SJSA1 (cell line): ENCODE measurements around the gene GLB1L3. TPM values are rescaled to one million over a fixed set of nuclear protein-coding genes. Genes with fewer than 3 reads are reported as not detected.
A peak's percentile ranks its signal among the peaks of the same experiment; 100 is the strongest.

Experiments
- DNase-seq, 2 experiments: peaks; one replicate each; pipeline ENCODE4 v3.0.0-alpha.2; 2015 to 2020; ENCODE audit warnings: low spot score in 2 of 2, low read depth in 1 of 2
- H3K27ac ChIP-seq: fragments of 250-450 bp; sonication (Bioruptor Pico); 2 replicates; pipeline ENCODE4 v1.5.1; 2020; ENCODE audit warnings: mild to moderate bottlenecking, moderate library complexity
- H3K27me3 ChIP-seq: fragments of 250-450 bp; sonication (Bioruptor Pico); replicated peaks from 2 replicates; pipeline ENCODE4 v1.5.1; 2020; ENCODE audit warnings: mild to moderate bottlenecking, moderate library complexity
- H3K36me3 ChIP-seq: fragments of 250-450 bp; sonication (Bioruptor Pico); 2 replicates; pipeline ENCODE4 v1.5.1; 2020; ENCODE audit warnings: mild to moderate bottlenecking
- H3K4me1 ChIP-seq: fragments of 250-450 bp; sonication (Bioruptor Pico); replicated peaks from 2 replicates; pipeline ENCODE4 v1.6.1; 2021; ENCODE audit warnings: mild to moderate bottlenecking
- H3K4me3 ChIP-seq: fragments of 250-450 bp; sonication (Bioruptor Pico); 2 replicates; pipeline ENCODE4 v1.5.1; 2020; ENCODE audit warnings: mild to moderate bottlenecking
- H3K9me3 ChIP-seq: fragments of 250-450 bp; sonication (Bioruptor Pico); replicated peaks from 2 replicates; pipeline ENCODE4 v1.5.1; 2020; ENCODE audit warnings: mild to moderate bottlenecking
- total RNA-seq: library from RNA; depleted of rRNA; stranded (reverse); fragments of >200 nt; shearing (Covaris generic); gene quantifications from 2 replicates; pipeline ENCODE4 v1.2.3, GENCODE V29; 2014

Gene GLB1L3
- total RNA-seq, 1 experiment from 2014 or later: not detected

GRCh38 chr11:134356656-134357544, 80.7 kb downstream of the GLB1L3 start:
- DNase-seq: no peak
- Histone ChIP-seq H3K27ac (no peak overlapping the region), H3K36me3 (no peaks in the 10 kb centered on the region), H3K9me3 (no peaks in the 10 kb centered on the region), H3K4me3 (no peak overlapping the region), H3K4me1 (no peaks in the 10 kb centered on the region), H3K27me3 (no peaks in the 10 kb centered on the region)

DNA sequence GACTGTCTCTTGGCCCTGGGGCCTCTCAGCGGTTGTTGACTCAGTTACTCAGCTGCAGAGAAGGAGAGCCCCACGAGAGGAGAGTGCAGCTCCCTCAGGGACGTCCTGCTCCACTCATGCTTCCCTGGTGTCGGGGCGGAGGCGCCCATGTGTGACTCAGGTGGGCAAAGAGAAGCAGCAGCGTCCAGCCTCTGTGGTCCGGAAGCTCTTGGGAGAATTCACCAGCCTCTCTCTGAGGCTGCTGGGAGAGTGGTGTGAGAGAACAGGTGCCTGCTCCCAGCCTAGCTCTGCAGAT, 81.3 kb downstream of the GLB1L3 start:
- Histone ChIP-seq H3K36me3 (no peaks in the 10 kb centered on the region), H3K4me3 (no peak overlapping the region), H3K9me3 (no peaks in the 10 kb centered on the region), H3K4me1 (no peaks in the 10 kb centered on the region), H3K27me3 (no peaks in the 10 kb centered on the region), H3K27ac (no peak overlapping the region)
- DNase-seq: no peak

GRCh38 chr11:134358165-134358855, 82.1 kb downstream of the GLB1L3 start:
- Histone ChIP-seq H3K27me3 (no peaks in the 10 kb centered on the region), H3K4me3 (no peak overlapping the region), H3K27ac (no peak overlapping the region), H3K4me1 (no peaks in the 10 kb centered on the region), H3K36me3 (no peaks in the 10 kb centered on the region), H3K9me3 (no peaks in the 10 kb centered on the region)
- no peak for DNase-seq

DNA sequence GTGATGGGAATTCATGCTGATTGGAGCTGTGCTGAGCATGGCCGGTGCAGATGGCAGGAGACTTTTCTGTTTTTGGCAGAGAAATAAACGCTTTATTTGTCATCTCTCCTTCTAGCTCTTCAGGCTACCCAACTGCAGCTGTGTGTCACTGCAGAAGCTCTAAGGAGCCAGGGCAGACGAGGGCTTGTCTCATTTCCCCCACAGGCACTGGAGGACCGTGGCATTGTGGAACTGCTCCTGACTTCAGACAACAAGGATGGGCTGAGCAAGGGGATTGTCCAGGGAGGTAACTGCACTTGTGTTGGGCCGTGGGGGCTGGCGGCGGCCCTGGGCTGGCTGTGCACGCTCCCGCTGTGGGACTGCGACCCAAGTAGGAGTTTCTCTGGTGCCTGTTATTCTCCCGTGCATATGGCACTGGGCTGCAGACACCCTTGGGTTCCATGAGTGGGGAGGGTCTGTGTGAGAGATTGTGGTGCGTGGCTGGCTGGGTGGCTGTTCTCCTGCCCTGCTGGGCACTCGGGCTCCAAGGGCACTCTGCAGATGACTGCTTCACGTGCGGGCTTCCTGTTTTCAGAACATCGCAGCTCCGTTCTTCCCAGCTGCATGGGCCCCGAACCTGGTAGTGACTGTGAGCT, 82.8 kb downstream of the GLB1L3 start:
- H3K27ac ChIP-seq: no peak overlapping the region
- no peaks in the 10 kb centered on the region for H3K27me3 ChIP-seq
- no peak overlapping the region for H3K4me3 ChIP-seq
- no peak for DNase-seq
- H3K4me1 ChIP-seq: no peaks in the 10 kb centered on the region
- no peaks in the 10 kb centered on the region for H3K9me3 ChIP-seq
- H3K36me3 ChIP-seq: no peaks in the 10 kb centered on the region

DNA sequence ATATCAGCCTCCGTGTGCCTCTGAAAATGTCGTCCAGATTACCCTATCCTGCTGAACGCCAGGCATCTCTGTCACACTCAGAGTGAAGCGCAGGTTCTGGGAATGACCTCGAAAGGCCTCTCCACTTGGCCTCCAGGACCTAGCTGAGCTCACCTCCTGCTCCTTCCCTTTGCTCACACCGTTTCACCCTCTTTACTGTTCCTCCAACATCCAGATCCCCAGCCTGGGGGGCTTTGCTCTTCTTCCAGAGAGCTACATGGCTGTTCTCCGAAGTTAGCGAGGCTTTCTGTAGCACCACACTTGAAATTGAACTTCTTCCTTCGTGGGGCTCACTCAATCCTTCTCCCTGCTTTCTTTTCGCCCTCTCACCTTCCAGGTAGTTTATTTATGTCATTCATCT, 83.5 kb downstream of the GLB1L3 start:
- Histone ChIP-seq H3K4me1 (no peaks in the 10 kb centered on the region), H3K36me3 (no peaks in the 10 kb centered on the region), H3K27me3 (no peaks in the 10 kb centered on the region), H3K9me3 (no peaks in the 10 kb centered on the region), H3K4me3 (no peak overlapping the region), H3K27ac (no peak overlapping the region)
- DNase-seq: no peak

GRCh38 chr11:134360050-134360835, 84.1 kb downstream of the GLB1L3 start:
- H3K27me3 ChIP-seq: no peaks in the 10 kb centered on the region
- peak; percentile 20 to 54 for DNase-seq
- no peaks in the 10 kb centered on the region for H3K9me3 ChIP-seq
- no peak overlapping the region for H3K27ac ChIP-seq
- H3K4me1 ChIP-seq: no peaks in the 10 kb centered on the region
- H3K4me3 ChIP-seq: no peak overlapping the region
- no peaks in the 10 kb centered on the region for H3K36me3 ChIP-seq

- no peaks in the 10 kb centered on the region for H3K9me3 ChIP-seq
These were observed 85.5 kb downstream of the GLB1L3 start for GRCh38 chr11:134361661-134362060.

GRCh38 chr11:134362192-134362901, 86.2 kb downstream of the GLB1L3 start:
- H3K36me3 ChIP-seq: no peaks in the 10 kb centered on the region
- no peak for DNase-seq
- H3K4me1 ChIP-seq: no peaks in the 10 kb centered on the region
- no peaks in the 10 kb centered on the region for H3K9me3 ChIP-seq
- no peak overlapping the region for H3K4me3 ChIP-seq
- no peak overlapping the region for H3K27ac ChIP-seq
- H3K27me3 ChIP-seq: no peaks in the 10 kb centered on the region

More at GRCh38 chr11:134361661-134362060, 85.5 kb downstream of the GLB1L3 start:
- Histone ChIP-seq H3K27ac (no peak overlapping the region), H3K36me3 (no peaks in the 10 kb centered on the region), H3K27me3 (no peaks in the 10 kb centered on the region), H3K4me1 (no peaks in the 10 kb centered on the region), H3K4me3 (no peak overlapping the region)
- DNase-seq: no peak

- Histone ChIP-seq H3K4me3 (no peak overlapping the region), H3K4me1 (no peaks in the 10 kb centered on the region), H3K27me3 (no peaks in the 10 kb centered on the region), H3K36me3 (no peaks in the 10 kb centered on the region), H3K27ac (no peak overlapping the region), H3K9me3 (no peaks in the 10 kb centered on the region)
- no peak for DNase-seq
These were observed 87.0 kb downstream of the GLB1L3 start for GRCh38 chr11:134363161-134363560.

GRCh38 chr11:134363592-134363991, 87.4 kb downstream of the GLB1L3 start:
- Histone ChIP-seq H3K36me3 (no peaks in the 10 kb centered on the region), H3K4me1 (no peaks in the 10 kb centered on the region), H3K9me3 (no peaks in the 10 kb centered on the region), H3K27me3 (no peaks in the 10 kb centered on the region), H3K4me3 (no peak overlapping the region), H3K27ac (no peak overlapping the region)
- DNase-seq: no peak

- Histone ChIP-seq H3K9me3 (no peaks in the 10 kb centered on the region), H3K36me3 (no peaks in the 10 kb centered on the region), H3K27ac (no peak overlapping the region), H3K4me1 (no peaks in the 10 kb centered on the region), H3K4me3 (no peak overlapping the region), H3K27me3 (no peaks in the 10 kb centered on the region)
- DNase-seq: no peak
These were observed 88.1 kb downstream of the GLB1L3 start for GRCh38 chr11:134364261-134364660.

GRCh38 chr11:134365011-134365925, 89.1 kb downstream of the GLB1L3 start:
- Histone ChIP-seq H3K27me3 (no peaks in the 10 kb centered on the region), H3K4me3 (no peak overlapping the region), H3K36me3 (no peaks in the 10 kb centered on the region), H3K27ac (no peak overlapping the region), H3K4me1 (no peaks in the 10 kb centered on the region), H3K9me3 (no peaks in the 10 kb centered on the region)
- DNase-seq: no peak
